ENCODE measurements around the gene FAM217B. TPM values are rescaled to one million over a fixed set of nuclear protein-coding genes. Genes with fewer than 3 reads are reported as not detected.

Gene FAM217B
- total RNA-seq, 2 donors from 2014 or later = 7.9 to 17.6 TPM

- DNase-seq (ENCODE audit: low spot score) = no peak
- Histone ChIP-seq H3K9me3 (no peaks in the 10 kb centered on the region), H3K4me1 (peaks cover 0 to 53% of the 10 kb centered on the region in 2 donors), H3K4me3 (peak overlapping the region; percentile 54 to 74), H3K27ac (peak overlapping the region; percentile 95 to 96), H3K27me3 (no peaks in the 10 kb centered on the region), H3K36me3 (peaks cover 19% of the 10 kb centered on the region)
- TF ChIP-seq CTCF (IDR thresholded peaks at IDR 0.05) = no peak
Measured at GRCh38 chr20:59939052-59939878, 924 bp upstream of the FAM217B start.

GRCh38 chr20:59939879-59940128 is 385 bp upstream of the FAM217B start:
- Histone ChIP-seq H3K4me1 (peaks cover 0 to 58% of the 10 kb centered on the region in 2 donors), H3K27me3 (no peaks in the 10 kb centered on the region)
- DNase-seq (ENCODE audit: low spot score) = no peak

GRCh38 chr20:59940956-59941294 is 736 bp downstream of the FAM217B start:
- TF ChIP-seq CTCF (IDR thresholded peaks at IDR 0.05) = no peak

More at GRCh38 chr20:59939879-59940128, 385 bp upstream of the FAM217B start:
- no peak for TF ChIP-seq CTCF (IDR thresholded peaks at IDR 0.05)
- H3K27ac ChIP-seq = peak overlapping the region; percentile 95 to 96
- peaks cover 24% of the 10 kb centered on the region for H3K36me3 ChIP-seq
- peak overlapping the region; percentile 54 to 74 for H3K4me3 ChIP-seq
- H3K9me3 ChIP-seq = no peaks in the 10 kb centered on the region

GRCh38 chr20:59942245-59942644 is 2.1 kb downstream of the FAM217B start:
- H3K4me3 ChIP-seq = no peak overlapping the region
- H3K4me1 ChIP-seq = peaks cover 0 to 64% of the 10 kb centered on the region in 2 donors
- H3K36me3 ChIP-seq = peaks cover 27% of the 10 kb centered on the region

More at GRCh38 chr20:59940956-59941294, 736 bp downstream of the FAM217B start:
- peaks cover 0 to 68% of the 10 kb centered on the region in 2 donors for H3K4me1 ChIP-seq
- no peaks in the 10 kb centered on the region for H3K9me3 ChIP-seq
- peak overlapping the region; percentile 54 to 74 for H3K4me3 ChIP-seq
- no peak for DNase-seq (ENCODE audit: low spot score)
- no peaks in the 10 kb centered on the region for H3K27me3 ChIP-seq
- peaks cover 27% of the 10 kb centered on the region for H3K36me3 ChIP-seq
- H3K27ac ChIP-seq = peak overlapping the region; percentile 95 to 96

GRCh38 chr20:59944726-59945125 is 4.5 kb downstream of the FAM217B start:
- H3K4me3 ChIP-seq = no peak overlapping the region
- no peak for DNase-seq (ENCODE audit: low spot score)
- H3K9me3 ChIP-seq = no peaks in the 10 kb centered on the region
- no peak for TF ChIP-seq CTCF (IDR thresholded peaks at IDR 0.05)
- H3K27ac ChIP-seq = no peak overlapping the region
- peaks cover 0 to 49% of the 10 kb centered on the region in 2 donors for H3K4me1 ChIP-seq
- H3K27me3 ChIP-seq = no peaks in the 10 kb centered on the region
- H3K36me3 ChIP-seq = peaks cover 27% of the 10 kb centered on the region

More at GRCh38 chr20:59942245-59942644, 2.1 kb downstream of the FAM217B start:
- no peak for TF ChIP-seq CTCF (IDR thresholded peaks at IDR 0.05)
- Histone ChIP-seq H3K27ac (peak overlapping the region in 1 of 2 donors; percentile 96), H3K9me3 (no peaks in the 10 kb centered on the region), H3K27me3 (no peaks in the 10 kb centered on the region)
- no peak for DNase-seq (ENCODE audit: low spot score)

All from right atrium auricular region (tissue), 2 donors.